Measurements from ENCODE around the gene ARHGEF10L.

The ARHGEF10L gene

DNA sequence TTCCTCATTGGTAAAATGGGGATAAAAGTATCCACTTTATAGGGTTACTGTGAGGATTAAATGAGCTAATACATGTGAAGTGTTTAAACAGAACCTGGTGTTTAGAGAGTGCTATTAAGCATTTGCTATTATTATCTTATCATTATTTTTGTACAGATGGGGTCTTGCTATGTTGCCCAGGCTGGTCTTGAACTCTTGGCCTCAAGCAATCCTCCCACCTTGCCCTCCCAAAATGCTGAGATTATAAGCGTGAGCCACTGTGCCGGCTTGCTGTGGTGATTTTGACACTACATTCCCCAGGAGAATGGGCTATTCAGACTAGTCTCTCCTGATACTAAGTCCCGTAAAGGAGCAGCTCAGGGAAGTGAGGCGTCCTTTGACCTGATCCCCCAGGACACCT, 6.3 kb upstream of the ARHGEF10L start:
- H3K4me3 Mint-ChIP-seq = no peak overlapping the region
- no peaks in the 10 kb centered on the region for H3K9me3 Mint-ChIP-seq
- H3K36me3 Mint-ChIP-seq = no peaks in the 10 kb centered on the region
- no peak overlapping the region for H3K27ac Mint-ChIP-seq
- peaks cover 17% of the 10 kb centered on the region for H3K27me3 Mint-ChIP-seq
- no peaks in the 10 kb centered on the region for H3K4me1 Mint-ChIP-seq

GRCh38 chr1:17535300-17535936, 4.1 kb upstream of the ARHGEF10L start:
- peaks cover 23% of the 10 kb centered on the region for H3K27me3 Mint-ChIP-seq
- no peaks in the 10 kb centered on the region for H3K4me1 Mint-ChIP-seq
- H3K27ac Mint-ChIP-seq = no peak overlapping the region
- no peak overlapping the region for H3K4me3 Mint-ChIP-seq
- no peaks in the 10 kb centered on the region for H3K36me3 Mint-ChIP-seq
- no peaks in the 10 kb centered on the region for H3K9me3 Mint-ChIP-seq

- H3K9me3 Mint-ChIP-seq = no peaks in the 10 kb centered on the region
These were observed 1.5 kb upstream of the ARHGEF10L start for GRCh38 chr1:17538010-17538409.

GRCh38 chr1:17538428-17539117, 925 bp upstream of the ARHGEF10L start:
- Mint-ChIP-seq H3K9me3 (no peaks in the 10 kb centered on the region), H3K4me1 (no peaks in the 10 kb centered on the region), H3K27ac (no peak overlapping the region), H3K36me3 (no peaks in the 10 kb centered on the region), H3K4me3 (peak overlapping the region; percentile 15), H3K27me3 (peaks cover 36% of the 10 kb centered on the region)

More at GRCh38 chr1:17538010-17538409, 1.5 kb upstream of the ARHGEF10L start:
- H3K27me3 Mint-ChIP-seq = peaks cover 35% of the 10 kb centered on the region
- no peak overlapping the region for H3K27ac Mint-ChIP-seq
- H3K4me1 Mint-ChIP-seq = no peaks in the 10 kb centered on the region
- no peak overlapping the region for H3K4me3 Mint-ChIP-seq
- no peaks in the 10 kb centered on the region for H3K36me3 Mint-ChIP-seq

GRCh38 chr1:17539118-17539476, 401 bp upstream of the ARHGEF10L start:
- no peaks in the 10 kb centered on the region for H3K4me1 Mint-ChIP-seq
- no peaks in the 10 kb centered on the region for H3K9me3 Mint-ChIP-seq
- no peak overlapping the region for H3K4me3 Mint-ChIP-seq
- H3K27me3 Mint-ChIP-seq = peaks cover 36% of the 10 kb centered on the region
- H3K27ac Mint-ChIP-seq = no peak overlapping the region
- no peaks in the 10 kb centered on the region for H3K36me3 Mint-ChIP-seq

GRCh38 chr1:17540255-17541001, 930 bp downstream of the ARHGEF10L start:
- Mint-ChIP-seq H3K4me3 (peak overlapping the region; percentile 39), H3K4me1 (no peaks in the 10 kb centered on the region), H3K36me3 (no peaks in the 10 kb centered on the region), H3K27ac (no peak overlapping the region), H3K27me3 (peaks cover 39% of the 10 kb centered on the region), H3K9me3 (no peaks in the 10 kb centered on the region)

DNA sequence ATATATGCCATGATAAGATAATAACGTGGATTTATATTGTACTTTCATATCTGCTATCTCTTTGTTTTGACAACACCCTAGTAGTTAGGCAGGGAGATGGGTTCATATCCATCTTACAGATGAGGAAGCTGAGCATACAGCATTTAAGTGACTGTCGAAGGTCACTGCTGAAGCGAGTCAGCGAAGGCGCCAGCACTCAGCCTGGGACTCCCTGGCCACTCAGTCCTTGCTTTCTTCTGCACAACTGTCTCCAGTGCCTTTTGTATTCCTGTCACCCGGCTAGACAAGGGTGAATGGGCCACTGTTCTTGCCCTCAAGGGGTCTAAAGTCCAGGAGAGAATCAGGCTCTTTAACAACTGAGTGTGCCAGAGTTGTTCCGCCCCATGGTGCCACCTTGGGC, 3.1 kb downstream of the ARHGEF10L start:
- no peaks in the 10 kb centered on the region for H3K4me1 Mint-ChIP-seq
- no peaks in the 10 kb centered on the region for H3K9me3 Mint-ChIP-seq
- peaks cover 28% of the 10 kb centered on the region for H3K27me3 Mint-ChIP-seq
- H3K4me3 Mint-ChIP-seq = no peak overlapping the region
- H3K27ac Mint-ChIP-seq = no peak overlapping the region
- no peaks in the 10 kb centered on the region for H3K36me3 Mint-ChIP-seq

GRCh38 chr1:17544776-17545350, 5.4 kb downstream of the ARHGEF10L start:
- H3K36me3 Mint-ChIP-seq = no peaks in the 10 kb centered on the region
- H3K4me3 Mint-ChIP-seq = no peak overlapping the region
- no peak overlapping the region for H3K27ac Mint-ChIP-seq
- peaks cover 18% of the 10 kb centered on the region for H3K27me3 Mint-ChIP-seq
- H3K9me3 Mint-ChIP-seq = no peaks in the 10 kb centered on the region
- no peaks in the 10 kb centered on the region for H3K4me1 Mint-ChIP-seq

DNA sequence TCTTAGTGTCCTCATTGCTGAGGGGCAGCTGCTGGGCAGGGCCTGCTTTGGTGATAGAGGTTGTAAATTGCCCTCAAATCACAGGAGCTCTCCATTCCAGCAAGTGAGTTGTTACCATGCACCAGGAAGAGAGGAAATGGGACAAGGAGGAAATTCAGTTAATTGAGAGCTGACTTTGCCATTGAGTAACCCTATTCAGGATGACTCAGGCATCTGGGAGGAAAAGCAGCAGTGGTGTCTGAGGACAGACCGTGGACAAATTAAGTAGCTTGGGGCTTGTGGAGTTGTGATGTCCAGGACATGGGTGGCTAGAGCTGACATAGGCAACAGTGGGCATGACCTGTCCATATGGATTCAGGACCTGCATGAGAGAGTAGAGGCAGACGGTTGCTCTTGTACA, 5.9 kb downstream of the ARHGEF10L start:
- no peaks in the 10 kb centered on the region for H3K36me3 Mint-ChIP-seq
- no peaks in the 10 kb centered on the region for H3K9me3 Mint-ChIP-seq
- no peak overlapping the region for H3K27ac Mint-ChIP-seq
- no peaks in the 10 kb centered on the region for H3K4me1 Mint-ChIP-seq
- peaks cover 17% of the 10 kb centered on the region for H3K27me3 Mint-ChIP-seq
- no peak overlapping the region for H3K4me3 Mint-ChIP-seq

DNA sequence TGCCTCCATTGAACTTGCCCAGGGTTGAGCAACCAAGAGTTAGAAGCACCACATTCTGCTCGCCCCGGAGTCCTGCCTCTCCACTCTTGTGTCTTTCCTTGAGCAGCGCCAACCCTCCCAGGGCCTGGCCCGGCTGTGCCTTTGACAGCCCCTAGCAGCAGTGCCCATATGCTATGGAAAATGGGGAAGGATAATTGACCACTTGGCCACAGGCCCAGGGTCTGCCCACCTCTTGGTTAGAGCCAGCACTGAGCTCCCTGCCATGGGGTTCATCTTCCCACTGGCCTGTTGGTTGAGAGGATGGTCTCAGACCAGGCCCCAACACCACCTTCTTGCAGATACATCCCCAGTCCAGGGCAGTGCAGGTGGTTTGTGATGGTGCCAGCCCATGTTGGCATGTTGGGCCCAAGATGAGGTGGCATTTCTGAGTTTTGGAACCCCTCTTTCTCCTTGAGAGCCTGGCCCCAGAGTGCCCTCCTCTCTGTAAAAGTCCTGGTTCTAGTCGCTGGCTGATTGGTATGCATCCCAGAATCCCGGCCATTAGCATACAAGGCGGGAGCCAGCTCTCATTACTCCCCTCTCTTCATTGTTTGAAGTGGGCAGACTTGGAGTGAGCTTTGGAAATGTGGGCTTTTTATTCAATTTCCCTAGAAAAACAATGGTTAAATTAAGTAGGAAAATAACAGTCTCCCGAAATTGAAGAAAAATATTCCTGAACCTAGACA, 7.6 kb downstream of the ARHGEF10L start:
- Mint-ChIP-seq H3K36me3 (no peaks in the 10 kb centered on the region), H3K27me3 (peaks cover 11% of the 10 kb centered on the region), H3K27ac (no peak overlapping the region), H3K4me1 (no peaks in the 10 kb centered on the region), H3K4me3 (no peak overlapping the region), H3K9me3 (no peaks in the 10 kb centered on the region)

DNA sequence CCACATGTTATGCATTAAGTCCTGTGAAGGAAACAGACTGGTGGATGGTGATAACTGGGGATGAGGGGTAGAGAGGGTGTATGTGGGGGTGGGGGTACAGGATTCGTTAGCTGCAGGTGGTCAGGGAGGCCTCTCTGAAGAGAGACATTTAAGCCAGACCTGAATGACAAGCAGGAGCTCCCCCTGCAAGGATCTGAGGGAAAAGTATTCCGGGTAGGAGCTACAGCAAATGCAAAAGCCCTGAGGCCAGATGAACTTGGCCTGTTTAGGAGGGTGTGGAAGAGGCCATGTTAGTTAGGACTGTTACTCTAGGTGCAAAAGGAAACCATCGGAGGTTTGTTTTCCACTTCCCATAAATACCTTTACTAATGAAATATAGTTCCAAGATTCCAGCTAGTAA, 9.9 kb downstream of the ARHGEF10L start:
- Mint-ChIP-seq H3K4me3 (no peak overlapping the region), H3K27me3 (peaks cover 7% of the 10 kb centered on the region), H3K27ac (no peak overlapping the region), H3K36me3 (no peaks in the 10 kb centered on the region), H3K4me1 (no peaks in the 10 kb centered on the region), H3K9me3 (no peaks in the 10 kb centered on the region)

- no peaks in the 10 kb centered on the region for H3K4me1 Mint-ChIP-seq
- peaks cover 3% of the 10 kb centered on the region for H3K27me3 Mint-ChIP-seq
- no peak overlapping the region for H3K27ac Mint-ChIP-seq
- no peaks in the 10 kb centered on the region for H3K9me3 Mint-ChIP-seq
- H3K36me3 Mint-ChIP-seq = no peaks in the 10 kb centered on the region
- no peak overlapping the region for H3K4me3 Mint-ChIP-seq
These were observed 11.5 kb downstream of the ARHGEF10L start for GRCh38 chr1:17550729-17551584.

- H3K27ac Mint-ChIP-seq = no peak overlapping the region
- H3K27me3 Mint-ChIP-seq = peaks cover 3% of the 10 kb centered on the region
- H3K4me3 Mint-ChIP-seq = no peak overlapping the region
- H3K36me3 Mint-ChIP-seq = no peaks in the 10 kb centered on the region
- no peaks in the 10 kb centered on the region for H3K4me1 Mint-ChIP-seq
- H3K9me3 Mint-ChIP-seq = no peaks in the 10 kb centered on the region
These were observed 12.3 kb downstream of the ARHGEF10L start for GRCh38 chr1:17551755-17552234.

GRCh38 chr1:17553975-17554700, 14.6 kb downstream of the ARHGEF10L start:
- Mint-ChIP-seq H3K4me3 (no peak overlapping the region), H3K27me3 (peaks cover 3% of the 10 kb centered on the region), H3K27ac (no peak overlapping the region), H3K36me3 (no peaks in the 10 kb centered on the region), H3K4me1 (no peaks in the 10 kb centered on the region), H3K9me3 (no peaks in the 10 kb centered on the region)
